Lung (tissue), 12 donors: ENCODE measurements around the gene KCNMB2. TPM values are rescaled to one million over a fixed set of nuclear protein-coding genes. Genes with fewer than 3 reads are reported as not detected.
A peak's percentile ranks its signal among the peaks of the same experiment; 100 is the strongest.

ENCODE experiments used
- ATAC-seq: fragments of 200-7000 bp; cut with Tn5 transposase; one replicate; pipeline ENCODE4 v1.9.1; 2020; ENCODE audit warnings: moderate number of reproducible peaks; ENCODE audit not compliant: insufficient read depth, low FRiP score
- DNase-seq, 3 donors: peaks; one replicate each; pipeline ENCODE4 v3.0.0-alpha.2; 2013 to 2017
- H3K27ac ChIP-seq, 2 donors: one replicate each; pipeline ENCODE4 v1.5.1; 2013; ENCODE audit warnings: mild to moderate bottlenecking in 2 of 2, moderate library complexity in 2 of 2, control low read depth in 1 of 2, inconsistent platforms in 1 of 2, low read depth in 1 of 2, low read length in 1 of 2
- H3K27me3 ChIP-seq, 3 donors: one replicate each; pipeline ENCODE4 v1.5.1; 2013; ENCODE audit warnings: low read length in 2 of 3; ENCODE audit not compliant: control insufficient read depth in 3 of 3, insufficient read depth in 3 of 3
- H3K36me3 ChIP-seq, 4 donors: one replicate each; pipeline ENCODE4 v1.5.1; 2013; ENCODE audit warnings: low read length in 4 of 4, mild to moderate bottlenecking in 1 of 4, moderate library complexity in 1 of 4; ENCODE audit not compliant: control insufficient read depth in 4 of 4, insufficient read depth in 4 of 4
- H3K4me1 ChIP-seq, 5 donors: one replicate each; pipeline ENCODE4 v1.5.1; 2013; ENCODE audit warnings: low read length in 5 of 5, mild to moderate bottlenecking in 2 of 5, moderate library complexity in 1 of 5; ENCODE audit not compliant: control insufficient read depth in 5 of 5, insufficient read depth in 5 of 5
- H3K4me3 ChIP-seq: one replicate; pipeline ENCODE4 v1.5.1; 2013; ENCODE audit warnings: mild to moderate bottlenecking, control low read depth, moderate library complexity
- H3K9ac ChIP-seq, 2 donors: one replicate each; pipeline ENCODE4 v1.5.1; 2013; ENCODE audit warnings: low read length in 2 of 2, control low read depth in 1 of 2; ENCODE audit not compliant: insufficient read depth in 1 of 2
- H3K9me3 ChIP-seq, 4 donors: one replicate each; pipeline ENCODE4 v1.5.1; 2013; ENCODE audit warnings: low read length in 3 of 4, mild to moderate bottlenecking in 1 of 4, moderate library complexity in 1 of 4; ENCODE audit not compliant: control insufficient read depth in 4 of 4, insufficient read depth in 3 of 4
- CTCF ChIP-seq: IDR thresholded peaks from 2 replicates; pipeline ENCODE4 v1.5.1; 2012; ENCODE audit warnings: mild to moderate bottlenecking; ENCODE audit errors: control extremely low read depth, extremely low read depth
- WGBS, 2 donors: extraction: QIAGEN DNeasy Blood & Tissue Kit; methylation state at CpG; one replicate each; pipeline ENCODE4 v1.1.7; 2013; 5-methylcytosine and 5-hydroxymethylcytosine counted together
- polyA plus RNA-seq, 2 donors: library from polyadenylated mRNA; stranded (reverse); fragments of 200-250 nt; gene quantifications; one replicate each; pipeline ENCODE4 v1.2.1, GENCODE V29; 2013
- total RNA-seq, 2 donors: library from RNA; depleted of rRNA in 1 of 2; stranded (reverse); fragments of >200 nt in 1 of 2; gene quantifications; one replicate each; pipeline ENCODE4 v1.2.1, GENCODE V29; 2014 to 2021
- donor health status: control.
- donor health status: control.
- donor health status: Bipolar disorder and iron deficiency.
- donor health status: healthy.
- donor health status: DM: yes; HTN: yes; CAD: no.

The KCNMB2 gene
- total and polyA plus RNA-seq, 4 donors, result 0.62 to 12.2 (median 1.2) TPM

- ATAC-seq (peak; percentile 51), DNase-seq (no peak)
- Histone ChIP-seq H3K4me1 (peaks cover 0 to 28% (median 9%) of the 10 kb centered on the region in 5 donors), H3K9ac (no peak overlapping the region), H3K4me3 (no peak overlapping the region), H3K9me3 (no peaks in the 10 kb centered on the region), H3K27me3 (no peaks in the 10 kb centered on the region), H3K36me3 (no peaks in the 10 kb centered on the region), H3K27ac (no peak overlapping the region)
- WGBS, 2 donors, result 65 to 79% methylated on average over 1 of the region's 1 CpG
- TF ChIP-seq CTCF, result no peak
Observed at GRCh38 chr3:178562947-178563232, 26.7 kb downstream of the KCNMB2 start.

- ATAC-seq (no peak), DNase-seq (peak in 2 of 3 donors; percentile 50 to 60)
- Histone ChIP-seq H3K9me3 (no peaks in the 10 kb centered on the region), H3K27ac (no peak overlapping the region), H3K36me3 (no peaks in the 10 kb centered on the region), H3K9ac (no peak overlapping the region), H3K4me1 (peaks cover 0 to 28% (median 9%) of the 10 kb centered on the region in 5 donors), H3K27me3 (no peaks in the 10 kb centered on the region), H3K4me3 (no peak overlapping the region)
- TF ChIP-seq CTCF, result no peak
- WGBS, 2 donors, result 94 to 97% methylated on average over 3 of the region's 3 CpGs
Observed at GRCh38 chr3:178567611-178568010, 31.4 kb downstream of the KCNMB2 start.

GRCh38 chr3:178568155-178568731 lies 32.0 kb downstream of the KCNMB2 start:
- 32 to 38% methylated on average over 2 of the region's 2 CpGs for WGBS, 2 donors
- H3K27me3 ChIP-seq, result no peaks in the 10 kb centered on the region
- no peaks in the 10 kb centered on the region for H3K36me3 ChIP-seq
- ATAC-seq (no peak), DNase-seq (peak; percentile 72 to 93 (median 89))
- TF ChIP-seq CTCF, result no peak
- no peak overlapping the region for H3K9ac ChIP-seq
- H3K4me3 ChIP-seq, result no peak overlapping the region
- no peaks in the 10 kb centered on the region for H3K9me3 ChIP-seq
- no peak overlapping the region for H3K27ac ChIP-seq
- peaks cover 0 to 24% (median 4%) of the 10 kb centered on the region in 5 donors for H3K4me1 ChIP-seq

GRCh38 chr3:178568911-178569310 lies 32.7 kb downstream of the KCNMB2 start:
- H3K27me3 ChIP-seq, result no peaks in the 10 kb centered on the region
- WGBS, 2 donors, result 76 to 92% methylated on average over 1 of the region's 1 CpG
- H3K4me1 ChIP-seq, result peaks cover 0 to 24% (median 4%) of the 10 kb centered on the region in 5 donors
- DNase-seq (peak in 2 of 3 donors; percentile 31 to 40), ATAC-seq (no peak)
- H3K36me3 ChIP-seq, result no peaks in the 10 kb centered on the region
- no peaks in the 10 kb centered on the region for H3K9me3 ChIP-seq
- no peak overlapping the region for H3K9ac ChIP-seq
- no peak overlapping the region for H3K27ac ChIP-seq
- no peak overlapping the region for H3K4me3 ChIP-seq
- no peak for TF ChIP-seq CTCF
